ENCODE measurements around the gene TOB2. TPM values are rescaled to one million over a fixed set of nuclear protein-coding genes. Genes with fewer than 3 reads are reported as not detected.

Gene TOB2
- total and polyA plus RNA-seq, 7 experiments from 2014 or later, result 8.2 to 37.8 (median 25.0) TPM

DNA sequence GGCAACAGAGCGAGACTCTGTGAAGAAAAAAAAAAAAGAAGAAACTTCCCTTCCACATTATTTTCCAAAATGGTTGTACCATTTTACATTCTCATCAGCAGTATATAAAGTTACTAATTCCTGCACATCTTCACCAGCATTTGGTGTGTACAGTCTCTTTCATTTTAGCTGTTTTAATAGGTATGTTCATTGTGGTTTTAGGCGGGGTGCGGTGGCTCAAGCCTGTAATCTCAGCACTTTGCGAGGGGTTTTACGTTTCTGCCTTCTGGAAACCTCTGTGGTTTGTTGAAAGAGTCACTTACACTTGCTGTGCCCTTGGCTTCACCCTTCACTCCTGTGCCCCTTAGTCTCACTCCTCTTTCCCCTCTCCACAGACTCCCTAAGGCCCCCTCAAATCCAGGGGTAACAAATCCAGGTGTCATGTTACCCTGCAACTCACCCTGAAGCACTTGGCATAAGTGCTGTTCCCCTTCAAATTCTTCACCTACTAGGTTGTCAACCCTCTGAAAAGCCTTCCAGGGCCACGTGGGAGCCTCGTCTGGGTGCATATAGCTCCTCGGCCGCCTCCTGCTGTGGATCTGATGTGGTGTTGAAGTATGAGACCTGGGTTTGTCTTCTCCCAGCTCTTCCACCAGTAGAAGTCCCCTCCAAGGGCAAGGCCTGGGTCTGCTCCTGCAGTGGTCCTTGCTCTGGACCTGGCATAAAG is 20.8 kb downstream of the TOB2 start:
- ChIA-PET CTCF (interaction anchor here (0.8 kb wide), 1 partner anchor 22 kb away, joined by 3 read pairs; no protein-coding TSS in a partner anchor), POLR2A (interaction anchor here (1.1 to 1.2 kb wide), 2 partner anchors 19 to 22 kb away, joined by 3 read pairs; no protein-coding TSS in a partner anchor)
- Histone ChIP-seq H3K9me3 (ENCODE audit: control insufficient read depth in 2 of 3, low read length in 3 of 3) (no peaks in the 10 kb centered on the region), H3K4me3 (ENCODE audit: low read length) (no peak overlapping the region), H3K27ac (ENCODE audit: low read depth, low read length) (peak overlapping the region; percentile 49), H3K4me1 (ENCODE audit: control insufficient read depth in 2 of 2, insufficient read depth in 2 of 2, low read length in 2 of 2) (no peaks in the 10 kb centered on the region), H3K36me3 (ENCODE audit: control insufficient read depth in 2 of 3, insufficient read depth in 3 of 3, low read length in 3 of 3) (peaks cover 0 to 51% (median 7%) of the 10 kb centered on the region in 3 experiments), H3K27me3 (ENCODE audit: control insufficient read depth in 2 of 2, insufficient read depth in 2 of 2, low read length in 2 of 2) (no peaks in the 10 kb centered on the region)
- Mint-ChIP-seq H3K9me3 (no peaks in the 10 kb centered on the region), H3K4me1 (peaks cover 12 to 17% (median 13%) of the 10 kb centered on the region in 7 donors), H3K27me3 (no peaks in the 10 kb centered on the region), H3K27ac (peak overlapping the region; percentile 13 to 91 (median 76)), H3K36me3 (peaks cover 0 to 14% (median 4%) of the 10 kb centered on the region in 5 donors), H3K4me3 (peak overlapping the region in 6 of 10 donors; percentile 8 to 61 (median 34))
- DNase-seq (peak in 3 of 9 donors; percentile 4 to 31 (median 12)), ATAC-seq (peak; percentile 75)
- intact Hi-C loops (cut with micrococcal nuclease), result no loop called here

GRCh38 chr22:41418717-41419116 is 27.9 kb downstream of the TOB2 start:
- CTCF ChIA-PET, result interaction anchor here (0.8 kb wide), 1 partner anchor 106 kb away, joined by 3 read pairs; no protein-coding TSS in a partner anchor
- Histone ChIP-seq H3K36me3 (ENCODE audit: control insufficient read depth in 2 of 3, insufficient read depth in 3 of 3, low read length in 3 of 3) (peaks cover 0 to 14% (median 0%) of the 10 kb centered on the region in 3 experiments), H3K27me3 (ENCODE audit: control insufficient read depth in 2 of 2, insufficient read depth in 2 of 2, low read length in 2 of 2) (no peaks in the 10 kb centered on the region), H3K4me3 (ENCODE audit: low read length) (no peak overlapping the region), H3K4me1 (ENCODE audit: control insufficient read depth in 2 of 2, insufficient read depth in 2 of 2, low read length in 2 of 2) (peaks cover 11 to 13% of the 10 kb centered on the region in 2 donors), H3K9me3 (ENCODE audit: control insufficient read depth in 2 of 3, low read length in 3 of 3) (no peaks in the 10 kb centered on the region), H3K27ac (ENCODE audit: low read depth, low read length) (no peak overlapping the region)
- Mint-ChIP-seq H3K36me3 (peaks cover 0 to 5% (median 0%) of the 10 kb centered on the region in 5 donors), H3K27ac (peak overlapping the region in 3 of 9 donors; percentile 21 to 62 (median 33)), H3K4me1 (peaks cover 8 to 26% (median 23%) of the 10 kb centered on the region in 7 donors), H3K9me3 (no peaks in the 10 kb centered on the region), H3K4me3 (no peak overlapping the region), H3K27me3 (no peaks in the 10 kb centered on the region)
- no peak for ATAC-seq
- POLR2A ChIA-PET, result interaction anchor here (1.2 to 2.1 kb wide), 3 partner anchors 10 to 27 kb away, joined by 3 to 11 read pairs (median 3); no protein-coding TSS in a partner anchor
- intact Hi-C loops (cut with micrococcal nuclease), result no loop called here
- DNase-seq, result no peak

- intact Hi-C loops (cut with micrococcal nuclease), result no loop called here
- H3K27me3 Mint-ChIP-seq, result no peaks in the 10 kb centered on the region
- POLR2A ChIA-PET, result interaction anchor here (1.2 to 2.1 kb wide), 3 partner anchors 11 to 28 kb away, joined by 3 to 11 read pairs (median 3); no protein-coding TSS in a partner anchor
These were observed 28.8 kb downstream of the TOB2 start for GRCh38 chr22:41417622-41418390.

GRCh38 chr22:41415554-41415953 is 31.0 kb downstream of the TOB2 start:
- H3K27me3 ChIP-seq (ENCODE audit: control insufficient read depth in 2 of 2, insufficient read depth in 2 of 2, low read length in 2 of 2), result no peaks in the 10 kb centered on the region
- ATAC-seq (no peak), DNase-seq (no peak)
- H3K9me3 ChIP-seq (ENCODE audit: control insufficient read depth in 2 of 3, low read length in 3 of 3), result no peaks in the 10 kb centered on the region
- peak overlapping the region; percentile 14 for H3K4me3 ChIP-seq (ENCODE audit: low read length)
- H3K4me1 ChIP-seq (ENCODE audit: control insufficient read depth in 2 of 2, insufficient read depth in 2 of 2, low read length in 2 of 2), result peaks cover 26 to 30% of the 10 kb centered on the region in 2 donors
- H3K9me3 Mint-ChIP-seq, result no peaks in the 10 kb centered on the region
- H3K27ac ChIP-seq (ENCODE audit: low read depth, low read length), result peak overlapping the region; percentile 100
- H3K36me3 Mint-ChIP-seq, result peaks cover 0 to 4% (median 0%) of the 10 kb centered on the region in 5 donors
- peak overlapping the region in 8 of 9 donors; percentile 38 to 99 (median 64) for H3K27ac Mint-ChIP-seq
- ChIA-PET POLR2A (no interaction called here), CTCF (no interaction called here)
- peaks cover 0 to 3% (median 0%) of the 10 kb centered on the region in 3 experiments for H3K36me3 ChIP-seq (ENCODE audit: control insufficient read depth in 2 of 3, insufficient read depth in 3 of 3, low read length in 3 of 3)
- H3K4me3 Mint-ChIP-seq, result peak overlapping the region; percentile 71 to 98 (median 95)
- peaks cover 19 to 45% (median 31%) of the 10 kb centered on the region in 7 donors for H3K4me1 Mint-ChIP-seq
- intact Hi-C loops (cut with micrococcal nuclease), result no loop called here
- H3K27me3 Mint-ChIP-seq, result no peaks in the 10 kb centered on the region

More at GRCh38 chr22:41417622-41418390, 28.8 kb downstream of the TOB2 start:
- CTCF ChIA-PET, result interaction anchor here (0.6 to 0.8 kb wide), 2 partner anchors 107 to 138 kb away, joined by 3 to 4 read pairs; no protein-coding TSS in a partner anchor
- Histone ChIP-seq H3K4me3 (ENCODE audit: low read length) (no peak overlapping the region), H3K27ac (ENCODE audit: low read depth, low read length) (no peak overlapping the region), H3K27me3 (ENCODE audit: control insufficient read depth in 2 of 2, insufficient read depth in 2 of 2, low read length in 2 of 2) (no peaks in the 10 kb centered on the region), H3K9me3 (ENCODE audit: control insufficient read depth in 2 of 3, low read length in 3 of 3) (no peaks in the 10 kb centered on the region), H3K36me3 (ENCODE audit: control insufficient read depth in 2 of 3, insufficient read depth in 3 of 3, low read length in 3 of 3) (peaks cover 0 to 6% (median 0%) of the 10 kb centered on the region in 3 experiments), H3K4me1 (ENCODE audit: control insufficient read depth in 2 of 2, insufficient read depth in 2 of 2, low read length in 2 of 2) (peaks cover 12 to 16% of the 10 kb centered on the region in 2 donors)
- no peaks in the 10 kb centered on the region for H3K9me3 Mint-ChIP-seq
- peaks cover 8 to 26% (median 23%) of the 10 kb centered on the region in 7 donors for H3K4me1 Mint-ChIP-seq
- no peak for DNase-seq
- H3K27ac Mint-ChIP-seq, result peak overlapping the region in 3 of 9 donors; percentile 21 to 62 (median 33)
- H3K36me3 Mint-ChIP-seq, result peaks cover 0 to 4% (median 0%) of the 10 kb centered on the region in 5 donors
- no peak for ATAC-seq
- H3K4me3 Mint-ChIP-seq, result no peak overlapping the region

DNA sequence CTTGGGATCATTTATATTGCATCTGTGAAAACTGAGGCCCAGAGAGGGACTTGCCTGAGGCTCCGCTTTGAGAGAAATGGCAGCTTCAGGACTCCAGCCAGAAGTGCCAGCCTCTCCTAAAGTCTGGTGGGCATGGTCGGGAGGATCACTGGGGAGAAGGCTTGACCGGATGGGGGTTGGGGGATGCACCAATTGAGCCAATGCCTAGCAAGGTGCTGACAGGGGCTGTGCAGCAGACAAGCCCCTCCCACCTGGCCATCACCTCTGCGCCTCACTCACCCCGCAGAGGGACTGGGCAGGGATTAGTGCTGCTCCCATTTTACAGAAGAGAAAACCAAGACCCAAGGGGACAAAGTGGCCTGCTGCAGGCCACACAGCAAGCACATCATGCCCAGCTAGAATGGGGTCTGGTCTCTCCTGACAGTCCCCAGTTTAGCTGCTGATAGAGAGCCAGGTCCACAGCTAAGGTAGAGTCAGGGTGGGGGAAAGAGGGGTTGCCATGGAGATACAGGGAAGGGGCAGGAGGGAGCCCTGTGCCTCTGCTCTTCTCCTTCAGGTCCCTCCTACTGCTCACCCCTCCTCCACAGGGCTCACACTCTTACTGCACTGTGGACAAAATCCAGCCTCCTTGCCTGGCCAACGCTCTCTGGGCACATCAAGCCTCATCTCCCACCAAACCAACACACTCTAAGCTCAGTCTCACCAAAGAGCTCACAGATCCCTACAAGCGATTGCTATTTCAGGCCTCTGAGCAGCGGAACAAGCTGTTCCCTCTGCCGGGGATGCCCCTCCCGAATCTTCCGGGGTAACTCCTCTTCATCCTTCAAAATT is 35.4 kb downstream of the TOB2 start:
- Histone ChIP-seq H3K9me3 (ENCODE audit: control insufficient read depth in 2 of 3, low read length in 3 of 3) (no peaks in the 10 kb centered on the region), H3K27me3 (ENCODE audit: control insufficient read depth in 2 of 2, insufficient read depth in 2 of 2, low read length in 2 of 2) (no peaks in the 10 kb centered on the region), H3K4me1 (ENCODE audit: control insufficient read depth in 2 of 2, insufficient read depth in 2 of 2, low read length in 2 of 2) (peaks cover 26 to 30% of the 10 kb centered on the region in 2 donors), H3K4me3 (ENCODE audit: low read length) (no peak overlapping the region), H3K27ac (ENCODE audit: low read depth, low read length) (peak overlapping the region; percentile 100), H3K36me3 (ENCODE audit: control insufficient read depth in 2 of 3, insufficient read depth in 3 of 3, low read length in 3 of 3) (peaks cover 0 to 3% (median 0%) of the 10 kb centered on the region in 3 experiments)
- intact Hi-C loops (cut with micrococcal nuclease), result no loop called here
- no peak for ATAC-seq
- H3K4me1 Mint-ChIP-seq, result peaks cover 21 to 35% (median 28%) of the 10 kb centered on the region in 7 donors
- H3K4me3 Mint-ChIP-seq, result peak overlapping the region in 9 of 10 donors; percentile 5 to 98 (median 30)
- ChIA-PET CTCF (interaction anchor here (0.9 to 1.7 kb wide), 2 partner anchors 9 to 30 kb away, joined by 4 to 5 read pairs; partner anchors contain the start of gene TEF), POLR2A (interaction anchor here (0.6 to 1.2 kb wide), 6 partner anchors 31 to 210 kb away, joined by 3 to 4 read pairs (median 3); partner anchors contain the start of genes DESI1 and XRCC6)
- no peak for DNase-seq
- H3K27me3 Mint-ChIP-seq, result no peaks in the 10 kb centered on the region
- no peaks in the 10 kb centered on the region for H3K9me3 Mint-ChIP-seq
- peaks cover 0 to 1% (median 0%) of the 10 kb centered on the region in 5 donors for H3K36me3 Mint-ChIP-seq
- peak overlapping the region; percentile 72 to 99 (median 96) for H3K27ac Mint-ChIP-seq
